Panc1 (cell line): ENCODE measurements around the gene PRKACG. TPM values are rescaled to one million over a fixed set of nuclear protein-coding genes. Genes with fewer than 3 reads are reported as not detected.

ENCODE experiments used
- ATAC-seq: fragments of 200-7000 bp; cut with Tn5 transposase; 2 replicates; pipeline ENCODE4 v1.9.1; 2020; ENCODE audit warnings: mild to moderate bottlenecking, moderate library complexity
- BruUV-seq: library from RNA; stranded (reverse); fragments of 400-500 nt; replicated peaks from 2 replicates; lab custom pipeline; 2021; lab: Mats Ljungman, UMichigan
- CTCF ChIA-PET: fragments of 300-600 bp; sonication (Branson Sonifier 250); formaldehyde crosslinking; loops from one replicate; lab custom pipeline; 2022; ENCODE audit warnings: antibody characterized with exemption; lab: Charles Lee
- POLR2A ChIA-PET: fragments of 300-600 bp; sonication (Branson Sonifier 250); formaldehyde crosslinking; loops from one replicate; lab custom pipeline; 2022; ENCODE audit warnings: antibody characterized with exemption; lab: Charles Lee
- DNase-seq: peaks from one replicate; pipeline ENCODE4 v3.0.0-alpha.2; 2010; ENCODE audit warnings: low read depth, low spot score
- H3K27ac ChIP-seq: 2 replicates; pipeline ENCODE4 v1.5.1; 2011; ENCODE audit warnings: mild to moderate bottlenecking, low read length, inconsistent platforms
- H3K27me3 ChIP-seq: fragments of 200-500 bp; sonication (Bioruptor generic); 2 replicates; pipeline ENCODE4 v1.6.0; 2014; ENCODE audit warnings: low read length, inconsistent platforms; ENCODE audit not compliant: control insufficient read depth, insufficient read depth
- H3K36me3 ChIP-seq: fragments of 200-500 bp; sonication (Bioruptor generic); 2 replicates; pipeline ENCODE4 v1.5.1; 2014; ENCODE audit warnings: inconsistent platforms, mild to moderate bottlenecking, low read length, moderate library complexity; ENCODE audit not compliant: control insufficient read depth, insufficient read depth
- H3K4me1 ChIP-seq: 2 replicates; pipeline ENCODE4 v1.5.1; 2011; ENCODE audit warnings: inconsistent platforms, mild to moderate bottlenecking, low read length, moderate library complexity; ENCODE audit not compliant: control insufficient read depth, insufficient read depth
- H3K4me3 ChIP-seq, 2 experiments: 2 replicates each; pipeline ENCODE4 v1.5.1; 2011 to 2012; ENCODE audit warnings: low read depth in 2 of 2, low read length in 2 of 2, mild to moderate bottlenecking in 2 of 2, inconsistent platforms in 1 of 2, moderate library complexity in 1 of 2
- H3K9me3 ChIP-seq: fragments of 200-500 bp; sonication (Bioruptor generic); 2 replicates; pipeline ENCODE4 v1.5.1; 2014; ENCODE audit warnings: low read depth, mild to moderate bottlenecking, inconsistent platforms, low read length, moderate library complexity; ENCODE audit not compliant: control insufficient read depth, insufficient read depth
- CTCF ChIP-seq: fragments of 450-650 bp; IDR thresholded peaks from 2 replicates; pipeline ENCODE4 v1.5.1; 2017; ENCODE audit warnings: mild to moderate bottlenecking
- POLR2AphosphoS5 ChIP-seq: IDR thresholded peaks from 2 replicates; pipeline ENCODE4 v1.6.1; 2012; ENCODE audit warnings: mild to moderate bottlenecking, low read depth, low read length, moderate library complexity
- REST ChIP-seq, 2 experiments: IDR thresholded peaks; 2 replicates each; pipeline ENCODE4 v1.6.1; 2011 to 2012; ENCODE audit warnings: low read depth in 2 of 2, control low read depth in 1 of 2, low read length in 1 of 2, mild to moderate bottlenecking in 1 of 2, moderate library complexity in 1 of 2; ENCODE audit not compliant: insufficient read depth in 1 of 2
- SIN3A ChIP-seq: IDR thresholded peaks from 2 replicates; pipeline ENCODE4 v1.6.1; 2012; ENCODE audit warnings: low read depth, mild to moderate bottlenecking, low read length, moderate library complexity, borderline replicate concordance; ENCODE audit not compliant: insufficient read depth
- TCF7L2 ChIP-seq: IDR thresholded peaks from 2 replicates; pipeline ENCODE4 v1.6.1; 2011; ENCODE audit warnings: mild to moderate bottlenecking, low read depth, low read length, inconsistent platforms
- in situ Hi-C: cut with HindIII; loops from 2 replicates; pipeline ENCODE4 v1.10.0; 2016; ENCODE audit warnings: low sequenced_read_pairs, low pct_unique_long_range_greater_than_20kb
- intact Hi-C: fragments of 100-400 bp; cut with micrococcal nuclease; formaldehyde crosslinking; loops from one replicate; pipeline ENCODE4 v1.10.0; 2022; ENCODE audit not compliant: unreplicated experiment
- total RNA-seq: library from RNA; stranded (reverse); gene quantifications from one replicate; pipeline ENCODE4 v1.2.1, GENCODE V29; 2021; ENCODE audit not compliant: unreplicated experiment

The PRKACG gene
- total RNA-seq, 1 experiment from 2014 or later = not detected

GRCh38 chr9:69004836-69005235 is 9.1 kb downstream of the PRKACG start:
- no peak overlapping the region for H3K27ac ChIP-seq
- no TSS peak for BruUV-seq
- no peak for DNase-seq
- intact Hi-C loops (no loop called here), in situ Hi-C loops (no loop called here)
- ATAC-seq = no peak
- H3K9me3 ChIP-seq = no peaks in the 10 kb centered on the region
- no peaks in the 10 kb centered on the region; the same call in 1 of the 2 replicates for H3K27me3 ChIP-seq
- no peak overlapping the region for H3K4me3 ChIP-seq
- H3K4me1 ChIP-seq = no peaks in the 10 kb centered on the region
- TF ChIP-seq REST (IDR thresholded peaks at IDR 0.05; ENCODE audit: insufficient read depth in 1 of 2, low read depth in 2 of 2, low read length in 1 of 2) (no peak), CTCF (no peak), TCF7L2 (no peak), SIN3A (no peak), POLR2AphosphoS5 (no peak)
- ChIA-PET CTCF (no interaction called here), POLR2A (no interaction called here)
- no peaks in the 10 kb centered on the region for H3K36me3 ChIP-seq

- CTCF ChIA-PET = no interaction called here
Measured at GRCh38 chr9:69003051-69003450, 10.9 kb downstream of the PRKACG start.

More at GRCh38 chr9:69003051-69003450, 10.9 kb downstream of the PRKACG start:
- Histone ChIP-seq H3K27ac (no peak overlapping the region), H3K4me1 (no peaks in the 10 kb centered on the region), H3K9me3 (no peaks in the 10 kb centered on the region), H3K4me3 (no peak overlapping the region), H3K27me3 (no peaks in the 10 kb centered on the region; the same call in 1 of the 2 replicates), H3K36me3 (no peaks in the 10 kb centered on the region)
- POLR2A ChIA-PET = no interaction called here
- BruUV-seq = no TSS peak
- ATAC-seq (no peak), DNase-seq (no peak)
- intact Hi-C loops = no loop called here
- in situ Hi-C loops = no loop called here
- TF ChIP-seq CTCF (no peak), TCF7L2 (no peak)
